Omental fat pad (tissue), 4 donors: Measurements from ENCODE around the gene GPLD1. TPM values are rescaled to one million over a fixed set of nuclear protein-coding genes. Genes with fewer than 3 reads are reported as not detected.
"Not testable (repeated sequence)": the region's sequence is repeated elsewhere in the genome, so short reads cannot be mapped to it uniquely, and the experiment has no call there.

ENCODE experiments used
- ATAC-seq: fragments of 150-250 bp; one replicate; pipeline ENCODE4 v1.9.1; 2016; ENCODE audit warnings: mild to moderate bottlenecking, moderate library complexity; ENCODE audit not compliant: low FRiP score
- DNase-seq: peaks from one replicate; pipeline ENCODE4 v3.0.0-alpha.2; 2019; ENCODE audit warnings: low spot score
- total RNA-seq, 4 donors: library from RNA; depleted of rRNA; stranded (reverse); fragments of >200 nt; gene quantifications; one replicate each; pipeline ENCODE4 v1.1.0, GENCODE V29; 2016
- TF ChIP-seq, protein P1 (sequence below), 3 donors: fragments of 450-650 bp; IDR thresholded peaks; one replicate each; pipeline ENCODE4 v1.5.1; 2016 to 2017; ENCODE audit warnings: antibody characterized with exemption in 3 of 3, mild to moderate bottlenecking in 3 of 3, moderate library complexity in 2 of 3

The GPLD1 gene
- total RNA-seq, 4 donors from 2014 or later = 3.6 to 9.7 (median 5.5) TPM

- TF ChIP-seq, protein P1, sequence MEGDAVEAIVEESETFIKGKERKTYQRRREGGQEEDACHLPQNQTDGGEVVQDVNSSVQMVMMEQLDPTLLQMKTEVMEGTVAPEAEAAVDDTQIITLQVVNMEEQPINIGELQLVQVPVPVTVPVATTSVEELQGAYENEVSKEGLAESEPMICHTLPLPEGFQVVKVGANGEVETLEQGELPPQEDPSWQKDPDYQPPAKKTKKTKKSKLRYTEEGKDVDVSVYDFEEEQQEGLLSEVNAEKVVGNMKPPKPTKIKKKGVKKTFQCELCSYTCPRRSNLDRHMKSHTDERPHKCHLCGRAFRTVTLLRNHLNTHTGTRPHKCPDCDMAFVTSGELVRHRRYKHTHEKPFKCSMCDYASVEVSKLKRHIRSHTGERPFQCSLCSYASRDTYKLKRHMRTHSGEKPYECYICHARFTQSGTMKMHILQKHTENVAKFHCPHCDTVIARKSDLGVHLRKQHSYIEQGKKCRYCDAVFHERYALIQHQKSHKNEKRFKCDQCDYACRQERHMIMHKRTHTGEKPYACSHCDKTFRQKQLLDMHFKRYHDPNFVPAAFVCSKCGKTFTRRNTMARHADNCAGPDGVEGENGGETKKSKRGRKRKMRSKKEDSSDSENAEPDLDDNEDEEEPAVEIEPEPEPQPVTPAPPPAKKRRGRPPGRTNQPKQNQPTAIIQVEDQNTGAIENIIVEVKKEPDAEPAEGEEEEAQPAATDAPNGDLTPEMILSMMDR (IDR thresholded peaks at IDR 0.05) = no peak
- no peak for DNase-seq
- ATAC-seq = no peak
These were observed 35.4 kb upstream of the GPLD1 start for GRCh38 chr6:24524805-24525204.

- TF ChIP-seq, protein P1 (IDR thresholded peaks at IDR 0.05) = no peak
- no peak for DNase-seq
- no peak for ATAC-seq
These were observed 35.0 kb upstream of the GPLD1 start for GRCh38 chr6:24524329-24524728.

DNA sequence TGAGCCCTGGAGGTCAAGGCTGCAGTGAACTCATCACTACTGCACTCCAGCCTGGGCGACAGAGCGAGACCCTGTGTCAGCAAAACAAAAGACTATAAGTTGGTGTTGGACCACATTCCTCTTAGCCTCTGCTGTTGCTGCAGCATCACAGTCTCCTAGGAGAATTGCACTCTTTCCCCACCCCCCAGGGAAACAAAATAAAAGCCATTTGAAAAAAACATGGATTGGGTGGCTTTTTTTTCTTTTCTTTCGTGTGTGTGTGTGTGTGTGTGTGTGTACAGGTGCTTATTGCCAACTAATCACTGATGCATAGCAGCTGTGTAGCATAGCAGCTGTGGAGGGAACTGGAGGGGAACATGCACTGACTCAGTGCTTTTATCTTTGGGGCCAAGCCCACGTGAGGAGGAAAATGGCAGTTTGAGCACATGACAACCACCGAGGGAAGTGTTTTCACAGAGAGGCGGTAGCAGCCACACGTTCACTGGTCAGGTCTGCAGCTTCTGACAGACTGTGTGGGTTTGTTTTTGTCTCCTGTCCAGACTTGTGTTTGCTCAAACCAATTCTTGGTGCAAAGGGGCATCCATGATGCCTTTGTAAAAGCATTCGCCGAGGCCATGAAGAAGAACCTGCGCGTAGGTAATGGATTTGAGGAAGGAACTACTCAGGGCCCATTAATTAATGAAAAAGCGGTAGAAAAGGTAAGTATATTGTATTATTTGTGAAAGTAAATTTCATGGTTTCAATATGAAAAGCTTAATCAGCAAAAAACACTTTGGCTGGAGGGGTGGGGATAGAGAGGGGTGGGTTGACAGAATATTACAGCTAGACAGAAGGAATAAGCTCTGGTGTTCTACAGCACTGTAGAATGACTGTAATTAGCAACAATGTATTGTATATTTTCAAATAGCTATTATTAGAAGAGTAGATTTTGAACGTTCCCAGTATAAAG, 33.1 kb upstream of the GPLD1 start:
- ATAC-seq = no peak

GRCh38 chr6:24520929-24521546, 31.7 kb upstream of the GPLD1 start:
- no peak for DNase-seq
- peak; percentile 48 for ATAC-seq

More for the DNA sequence above, 33.1 kb upstream of the GPLD1 start:
- TF ChIP-seq, protein P1 (IDR thresholded peaks at IDR 0.05) = no peak
- no peak for DNase-seq

GRCh38 chr6:24517659-24518543, 28.5 kb upstream of the GPLD1 start:
- DNase-seq = no peak
- no peak for ATAC-seq
- TF ChIP-seq, protein P1 (IDR thresholded peaks at IDR 0.05) = no peak

More at GRCh38 chr6:24520929-24521546, 31.7 kb upstream of the GPLD1 start:
- TF ChIP-seq, protein P1 (IDR thresholded peaks at IDR 0.05) = no peak

DNA sequence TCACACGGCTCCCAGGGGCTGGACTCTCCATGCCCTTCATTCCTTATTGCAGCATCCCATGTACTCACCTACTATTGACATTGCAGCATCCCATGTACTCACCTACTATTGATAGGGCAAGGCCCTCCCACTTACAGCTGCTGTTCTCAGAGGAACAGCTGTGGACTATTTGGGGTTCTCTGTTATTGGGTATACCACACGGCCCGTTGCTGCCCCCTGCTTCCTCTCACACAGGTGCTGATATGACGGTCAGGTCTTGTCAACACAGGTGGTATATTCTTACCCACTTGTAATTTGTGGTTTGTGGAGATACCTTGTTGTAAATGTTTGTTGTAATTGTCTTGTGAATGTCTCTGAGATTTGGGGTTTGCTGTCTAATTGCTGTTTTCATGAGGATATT, 24.2 kb upstream of the GPLD1 start:
- TF ChIP-seq, protein P1 (IDR thresholded peaks at IDR 0.05) = no peak
- DNase-seq (no peak), ATAC-seq (no peak)

DNA sequence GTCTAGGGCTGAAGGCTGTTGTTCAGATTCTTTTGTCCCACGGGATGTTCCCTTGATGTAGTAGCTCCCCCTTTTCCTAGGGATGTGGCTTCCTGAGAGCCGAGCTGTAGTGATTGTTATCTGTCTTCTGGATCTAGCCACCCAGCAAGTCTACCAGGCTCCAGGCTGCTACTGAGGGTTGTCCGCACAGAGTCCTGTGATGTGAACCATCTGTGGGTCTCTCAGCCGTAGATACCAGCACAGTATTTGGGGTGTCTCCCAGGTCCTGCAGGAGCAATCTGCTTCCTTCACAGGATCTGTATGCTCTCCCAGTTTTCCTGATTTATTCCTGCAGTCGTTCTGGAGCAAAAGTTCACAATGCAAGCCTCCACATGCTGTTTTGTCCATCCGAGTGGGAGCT, 22.6 kb upstream of the GPLD1 start:
- ATAC-seq, DNase-seq: not testable (repeated sequence)
